PC-9 (cell line): ENCODE results near the gene SGPP1. TPM values are rescaled to one million over a fixed set of nuclear protein-coding genes. Genes with fewer than 3 reads are reported as not detected.

ENCODE experiments used
- BruUV-seq: library from RNA; stranded (reverse); fragments of 400-500 nt; replicated peaks from 2 replicates; lab custom pipeline; 2021; lab: Mats Ljungman, UMichigan
- CTCF ChIA-PET: fragments of 300-600 bp; sonication (Branson Sonifier 250); formaldehyde crosslinking; loops from one replicate; lab custom pipeline; 2022; ENCODE audit warnings: antibody characterized with exemption; lab: Charles Lee
- POLR2A ChIA-PET: fragments of 300-600 bp; sonication (Branson Sonifier 250); formaldehyde crosslinking; loops from one replicate; lab custom pipeline; 2022; ENCODE audit warnings: antibody characterized with exemption; ENCODE audit not compliant: unreplicated experiment; lab: Charles Lee
- DNase-seq, 2 experiments: peaks; one replicate each; pipeline versions ENCODE4 v3.0.0 to v3.0.0-alpha.2; 2015 to 2022; ENCODE audit warnings: mixed read lengths in 1 of 2
- H2AFZ ChIP-seq: fragments of 200-600 bp; sonication (generic); 2 replicates; pipeline ENCODE4 v1.8.1; 2017; ENCODE audit warnings: antibody characterized with exemption
- H3F3A ChIP-seq: fragments of 200-600 bp; sonication (generic); 2 replicates; pipeline ENCODE4 v1.8.1; 2017; ENCODE audit warnings: antibody characterized with exemption, mild to moderate bottlenecking, low read depth; ENCODE audit not compliant: insufficient read depth
- H3K27ac ChIP-seq: fragments of 200-600 bp; sonication (generic); 2 replicates; pipeline ENCODE4 v1.6.1; 2016; ENCODE audit warnings: mixed run types
- H3K27me3 ChIP-seq: fragments of 200-600 bp; sonication (generic); 2 replicates; pipeline ENCODE4 v1.6.1; 2016; ENCODE audit warnings: low read depth, mixed run types; ENCODE audit not compliant: insufficient read depth
- H3K36me3 ChIP-seq: fragments of 200-600 bp; sonication (generic); 2 replicates; pipeline ENCODE4 v1.6.1; 2016; ENCODE audit warnings: low read depth, mixed run types
- H3K4me1 ChIP-seq: fragments of 200-600 bp; sonication (generic); replicated peaks from 2 replicates; pipeline ENCODE4 v1.6.1; 2016; ENCODE audit warnings: mixed run types; ENCODE audit not compliant: insufficient read depth
- H3K4me2 ChIP-seq: fragments of 200-600 bp; sonication (generic); 2 replicates; pipeline ENCODE4 v1.6.1; 2017; ENCODE audit warnings: mixed run types
- H3K4me3 ChIP-seq: fragments of 200-600 bp; sonication (generic); 2 replicates; pipeline ENCODE4 v1.6.1; 2016; ENCODE audit warnings: mixed run types
- H3K79me2 ChIP-seq: fragments of 200-600 bp; sonication (generic); 2 replicates; pipeline ENCODE4 v1.6.1; 2017; ENCODE audit warnings: low read depth, mixed run types
- H3K9me2 ChIP-seq: fragments of 200-600 bp; sonication (generic); 2 replicates; pipeline ENCODE4 v1.8.1; 2017; ENCODE audit warnings: mild to moderate bottlenecking; ENCODE audit not compliant: insufficient read depth
- H3K9me3 ChIP-seq: fragments of 200-600 bp; sonication (generic); 2 replicates; pipeline ENCODE4 v1.8.1; 2016; ENCODE audit warnings: low read depth; ENCODE audit not compliant: insufficient read depth
- H4K20me1 ChIP-seq: fragments of 200-600 bp; sonication (generic); 2 replicates; pipeline ENCODE4 v1.8.1; 2017; ENCODE audit not compliant: insufficient read depth
- CTCF ChIP-seq: fragments of 200-600 bp; sonication (generic); conservative IDR thresholded peaks from 2 replicates; pipeline ENCODE4 v1.6.1; 2017; ENCODE audit warnings: mixed run types, antibody characterized with exemption, mild to moderate bottlenecking, moderate library complexity
- EZH2 ChIP-seq: fragments of 200-600 bp; sonication (generic); IDR thresholded peaks from 2 replicates; pipeline ENCODE4 v1.8.0; 2017; ENCODE audit warnings: antibody characterized with exemption, low read depth
- intact Hi-C: fragments of 100-400 bp; cut with micrococcal nuclease; formaldehyde crosslinking; loops from one replicate; pipeline ENCODE4 v1.10.0; 2022; ENCODE audit not compliant: unreplicated experiment
- total RNA-seq: library from RNA; stranded (reverse); gene quantifications from 2 replicates; pipeline ENCODE4 v1.2.3, GENCODE V29; 2021

SGPP1 gene
- total RNA-seq, 1 experiment from 2014 or later, result 26.7 TPM

DNA sequence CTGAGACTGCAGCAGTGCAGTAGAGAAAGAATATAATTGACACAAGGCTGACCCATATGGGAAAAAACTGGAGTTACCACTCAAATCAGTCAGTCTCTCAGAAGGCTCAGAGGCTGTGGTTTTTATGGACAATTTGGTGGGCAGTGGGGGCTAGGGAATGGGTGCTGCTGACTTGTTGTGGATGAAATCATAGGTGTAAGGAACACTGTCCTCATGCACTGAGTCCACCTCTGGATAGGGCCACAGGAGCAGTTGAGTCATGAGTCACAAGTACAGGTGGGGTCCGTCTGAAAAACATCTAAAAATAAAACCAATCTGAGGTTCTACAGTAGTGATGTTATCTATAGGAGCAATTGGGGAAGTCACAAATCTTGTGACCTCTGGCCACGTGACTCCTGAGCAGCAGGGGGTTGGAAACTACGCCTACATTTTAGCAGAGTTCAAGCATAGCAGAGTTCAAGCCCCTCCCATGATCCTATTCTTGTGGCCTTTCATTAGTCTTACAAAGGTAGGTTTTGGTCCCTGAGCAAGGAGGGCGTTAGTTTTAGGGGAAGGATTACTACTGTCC lies 18.1 kb upstream of the SGPP1 start:
- no peak for DNase-seq
- Histone ChIP-seq H3K9me3 (no peaks in the 10 kb centered on the region), H3K27ac (no peak overlapping the region), H3K4me2 (no peak overlapping the region), H3F3A (peaks cover 27% of the 10 kb centered on the region), H3K4me3 (no peak overlapping the region), H3K79me2 (no peaks in the 10 kb centered on the region), H3K9me2 (no peaks in the 10 kb centered on the region), H2AFZ (peak overlapping the region; percentile 44; the same call in 1 of the 2 replicates), H3K36me3 (no peaks in the 10 kb centered on the region), H3K27me3 (no peaks in the 10 kb centered on the region), H3K4me1 (peaks cover 12% of the 10 kb centered on the region), H4K20me1 (no peaks in the 10 kb centered on the region)
- POLR2A ChIA-PET, result interaction anchor here (0.6 kb wide), 1 partner anchor 104 kb away, joined by 3 read pairs; the partner anchor contains the start of gene WDR89
- CTCF ChIA-PET, result interaction anchor here (0.5 kb wide), 1 partner anchor 742 kb away, joined by 6 read pairs; no protein-coding TSS in a partner anchor
- TF ChIP-seq EZH2, result no peak
- TF ChIP-seq CTCF, result no peak
- no TSS peak for BruUV-seq
- intact Hi-C loops, result no loop called here

DNA sequence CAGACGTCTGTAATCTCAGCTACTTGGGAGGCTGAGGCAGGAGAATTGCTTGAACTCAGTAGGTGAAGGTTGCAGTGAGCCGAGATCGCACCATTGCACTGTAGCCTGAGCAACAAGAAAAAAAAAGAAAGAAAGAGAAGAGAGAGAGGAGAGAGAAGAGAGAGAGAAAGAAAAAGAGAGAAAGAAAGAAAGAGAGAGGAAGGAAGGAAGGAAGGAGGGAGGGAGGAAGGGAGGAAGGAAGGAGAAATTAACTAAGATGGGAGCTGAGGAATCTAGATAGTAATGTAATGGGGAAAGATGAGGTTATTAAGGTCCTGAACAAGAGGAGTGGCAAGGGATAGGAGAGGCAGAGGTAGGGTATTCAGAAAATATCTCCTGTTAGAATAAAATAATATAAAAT lies 17.4 kb upstream of the SGPP1 start:
- no peak overlapping the region for H2AFZ ChIP-seq
- no peak for DNase-seq
- H3K9me2 ChIP-seq, result no peaks in the 10 kb centered on the region
- no peaks in the 10 kb centered on the region for H4K20me1 ChIP-seq
- ChIA-PET POLR2A (no interaction called here), CTCF (no interaction called here)
- no TSS peak for BruUV-seq
- H3K27me3 ChIP-seq, result no peaks in the 10 kb centered on the region
- H3K79me2 ChIP-seq, result no peaks in the 10 kb centered on the region
- H3K27ac ChIP-seq, result no peak overlapping the region
- peaks cover 12% of the 10 kb centered on the region for H3K4me1 ChIP-seq
- H3K4me2 ChIP-seq, result no peak overlapping the region
- H3K4me3 ChIP-seq, result no peak overlapping the region
- intact Hi-C loops, result no loop called here
- H3K9me3 ChIP-seq, result no peaks in the 10 kb centered on the region
- TF ChIP-seq CTCF, result no peak
- no peak for TF ChIP-seq EZH2
- peaks cover 26% of the 10 kb centered on the region for H3F3A ChIP-seq
- H3K36me3 ChIP-seq, result no peaks in the 10 kb centered on the region

DNA sequence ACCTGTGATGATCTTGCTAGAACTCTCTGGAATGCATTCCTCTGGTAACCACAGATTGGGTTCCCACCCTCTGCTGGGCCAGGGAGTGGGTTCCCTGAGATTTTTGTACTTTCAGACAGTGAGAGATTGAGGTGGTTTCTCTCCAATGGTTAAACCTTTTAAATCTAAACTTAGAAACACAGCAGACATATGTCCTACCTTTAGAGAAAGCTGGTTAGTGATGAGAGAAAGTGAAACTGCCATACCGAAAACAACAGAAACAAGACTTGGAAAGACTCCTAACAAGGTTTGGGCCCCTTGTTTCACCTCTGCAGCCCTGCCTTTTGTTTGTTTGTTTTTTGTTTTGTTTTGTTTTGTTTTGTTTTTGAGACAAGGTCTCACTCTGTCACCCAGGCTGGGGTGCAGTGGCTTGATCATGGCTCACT lies 9.7 kb upstream of the SGPP1 start:
- no peak overlapping the region for H3K4me2 ChIP-seq
- no peak for TF ChIP-seq EZH2
- no peak for TF ChIP-seq CTCF
- H4K20me1 ChIP-seq, result no peaks in the 10 kb centered on the region
- POLR2A ChIA-PET, result no interaction called here
- intact Hi-C loops, result no loop called here
- H3K4me3 ChIP-seq, result no peak overlapping the region
- H3K79me2 ChIP-seq, result no peaks in the 10 kb centered on the region
- no peaks in the 10 kb centered on the region for H3K27me3 ChIP-seq
- H3F3A ChIP-seq, result peaks cover 3% of the 10 kb centered on the region; the same call in 1 of the 2 replicates
- no peaks in the 10 kb centered on the region for H3K9me2 ChIP-seq
- H3K9me3 ChIP-seq, result no peaks in the 10 kb centered on the region
- CTCF ChIA-PET, result no interaction called here
- no peak overlapping the region for H2AFZ ChIP-seq
- BruUV-seq, result no TSS peak
- no peaks in the 10 kb centered on the region for H3K4me1 ChIP-seq
- H3K36me3 ChIP-seq, result no peaks in the 10 kb centered on the region
- H3K27ac ChIP-seq, result no peak overlapping the region
- no peak for DNase-seq
